ENCODE data around the gene TMEFF2.

DNA sequence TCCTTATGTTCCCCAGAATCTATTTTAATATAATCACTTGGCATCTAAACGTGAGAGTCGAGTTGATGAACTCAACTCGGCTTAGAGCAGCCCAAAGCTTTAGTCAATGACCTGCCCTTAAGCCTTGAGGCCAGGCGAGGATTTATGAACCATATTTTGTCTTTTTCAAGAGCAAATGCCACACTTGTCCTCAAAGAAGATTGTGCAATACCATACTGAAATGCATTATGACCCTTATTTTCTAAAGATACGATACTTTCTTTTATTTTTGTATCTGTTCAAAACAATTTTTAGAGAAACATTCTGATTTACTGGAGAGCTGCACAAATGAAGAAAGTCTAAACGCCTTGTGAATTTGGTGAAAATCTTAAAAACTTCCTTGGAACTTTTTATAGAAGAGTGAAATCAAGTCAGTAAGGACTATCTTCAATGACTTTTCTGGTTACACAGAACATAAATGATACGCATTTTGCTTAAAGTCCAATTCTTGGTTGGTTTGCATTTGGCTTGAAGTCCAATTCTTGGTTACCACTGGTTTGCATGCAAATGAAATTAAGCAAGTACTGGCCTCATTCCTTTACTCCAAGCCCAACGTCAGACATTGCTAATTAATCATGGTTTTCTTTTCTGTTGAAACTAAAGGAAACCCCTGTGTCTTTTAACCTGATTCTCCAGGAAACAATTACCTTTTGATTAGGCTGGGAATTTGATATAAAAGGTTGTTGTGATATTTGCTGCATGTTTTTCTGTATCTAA is 242.0 kb downstream of the TMEFF2 start:
- TF ChIP-seq, protein P1, sequence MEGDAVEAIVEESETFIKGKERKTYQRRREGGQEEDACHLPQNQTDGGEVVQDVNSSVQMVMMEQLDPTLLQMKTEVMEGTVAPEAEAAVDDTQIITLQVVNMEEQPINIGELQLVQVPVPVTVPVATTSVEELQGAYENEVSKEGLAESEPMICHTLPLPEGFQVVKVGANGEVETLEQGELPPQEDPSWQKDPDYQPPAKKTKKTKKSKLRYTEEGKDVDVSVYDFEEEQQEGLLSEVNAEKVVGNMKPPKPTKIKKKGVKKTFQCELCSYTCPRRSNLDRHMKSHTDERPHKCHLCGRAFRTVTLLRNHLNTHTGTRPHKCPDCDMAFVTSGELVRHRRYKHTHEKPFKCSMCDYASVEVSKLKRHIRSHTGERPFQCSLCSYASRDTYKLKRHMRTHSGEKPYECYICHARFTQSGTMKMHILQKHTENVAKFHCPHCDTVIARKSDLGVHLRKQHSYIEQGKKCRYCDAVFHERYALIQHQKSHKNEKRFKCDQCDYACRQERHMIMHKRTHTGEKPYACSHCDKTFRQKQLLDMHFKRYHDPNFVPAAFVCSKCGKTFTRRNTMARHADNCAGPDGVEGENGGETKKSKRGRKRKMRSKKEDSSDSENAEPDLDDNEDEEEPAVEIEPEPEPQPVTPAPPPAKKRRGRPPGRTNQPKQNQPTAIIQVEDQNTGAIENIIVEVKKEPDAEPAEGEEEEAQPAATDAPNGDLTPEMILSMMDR (IDR thresholded peaks at IDR 0.05; ENCODE audit: low read depth, low read length, missing input control), result no peak
- no peak for TF ChIP-seq GABPA (IDR thresholded peaks at IDR 0.05 in 1 of 2, conservative IDR thresholded peaks at IDR 0.05 in 1 of 2)
- TF ChIP-seq JUND (IDR thresholded peaks at IDR 0.05), result no peak
